HG03342 (cell line): ENCODE results near the gene GATA3.

Experiments used
- ATAC-seq: cut with Tn5 transposase; IDR thresholded peaks from one replicate; pipeline ENCODE4 v1.9.1; 2021; ENCODE audit warnings: mild to moderate bottlenecking, moderate library complexity; ENCODE audit not compliant: unreplicated experiment

Gene GATA3

GRCh38 chr10:8063128-8063908 is 8.8 kb downstream of the GATA3 start:
- ATAC-seq: no peak

GRCh38 chr10:8063935-8064334 is 9.4 kb downstream of the GATA3 start:
- no peak for ATAC-seq

GRCh38 chr10:8064436-8064835 is 9.9 kb downstream of the GATA3 start:
- no peak for ATAC-seq

- no peak for ATAC-seq
Observed at GRCh38 chr10:8065651-8066050, 11.2 kb downstream of the GATA3 start.

- no peak for ATAC-seq
Observed at GRCh38 chr10:8066124-8066523, 11.6 kb downstream of the GATA3 start.

GRCh38 chr10:8066797-8067196 is 12.3 kb downstream of the GATA3 start:
- no peak for ATAC-seq

GRCh38 chr10:8069108-8069507 is 14.6 kb downstream of the GATA3 start:
- ATAC-seq: no peak

GRCh38 chr10:8069627-8070026 is 15.1 kb downstream of the GATA3 start:
- no peak for ATAC-seq

GRCh38 chr10:8070440-8070839 is 16.0 kb downstream of the GATA3 start:
- no peak for ATAC-seq

GRCh38 chr10:8071006-8071405 is 16.5 kb downstream of the GATA3 start:
- no peak for ATAC-seq

GRCh38 chr10:8071666-8072065 is 17.2 kb downstream of the GATA3 start:
- ATAC-seq: no peak

- ATAC-seq: no peak
Observed at GRCh38 chr10:8072211-8072610, 17.7 kb downstream of the GATA3 start.

- no peak for ATAC-seq
Observed at GRCh38 chr10:8073691-8074416, 19.4 kb downstream of the GATA3 start.

- ATAC-seq: no peak
Observed at GRCh38 chr10:8074881-8075280, 20.4 kb downstream of the GATA3 start.

GRCh38 chr10:8075282-8076260 is 21.1 kb downstream of the GATA3 start:
- no peak for ATAC-seq

GRCh38 chr10:8076933-8077332 is 22.4 kb downstream of the GATA3 start:
- no peak for ATAC-seq

- ATAC-seq: no peak
Observed at GRCh38 chr10:8078027-8078426, 23.5 kb downstream of the GATA3 start.

GRCh38 chr10:8079126-8079525 is 24.6 kb downstream of the GATA3 start:
- no peak for ATAC-seq

- ATAC-seq: no peak
Observed at GRCh38 chr10:8084799-8085198, 30.3 kb downstream of the GATA3 start.

GRCh38 chr10:8085251-8085650 is 30.8 kb downstream of the GATA3 start:
- ATAC-seq: no peak

- ATAC-seq: no peak
Observed at GRCh38 chr10:8086315-8086714, 31.8 kb downstream of the GATA3 start.
